Liver (tissue), 9 donors: Measurements from ENCODE around the gene ADGRD1. TPM values are rescaled to one million over a fixed set of nuclear protein-coding genes. Genes with fewer than 3 reads are reported as not detected.

Experiments used
- DNase-seq: peaks from one replicate; pipeline ENCODE4 v3.0.0-alpha.2; 2017; ENCODE audit warnings: low spot score
- H3K27ac ChIP-seq, 2 donors: one replicate each; pipeline ENCODE4 v1.7.0; 2013; ENCODE audit warnings: inconsistent platforms in 2 of 2, low read length in 2 of 2, control low read depth in 1 of 2, low read depth in 1 of 2, mild to moderate bottlenecking in 1 of 2
- H3K27me3 ChIP-seq, 4 donors: one replicate each; pipeline versions ENCODE4 v1.6.1 to v1.7.0; 2013; ENCODE audit warnings: low read length in 3 of 4, inconsistent platforms in 1 of 4, mild to moderate bottlenecking in 1 of 4, moderate library complexity in 1 of 4; ENCODE audit not compliant: control insufficient read depth in 4 of 4, insufficient read depth in 4 of 4
- H3K36me3 ChIP-seq, 4 donors: one replicate each; pipeline versions ENCODE4 v1.6.1 to v1.7.0; 2013; ENCODE audit warnings: low read length in 3 of 4, mild to moderate bottlenecking in 3 of 4, low read depth in 1 of 4, moderate library complexity in 1 of 4; ENCODE audit not compliant: control insufficient read depth in 4 of 4, insufficient read depth in 3 of 4
- H3K4me1 ChIP-seq, 4 donors: one replicate each; pipeline versions ENCODE4 v1.6.1 to v1.7.0; 2013; ENCODE audit warnings: low read length in 3 of 4, mild to moderate bottlenecking in 3 of 4, moderate library complexity in 1 of 4; ENCODE audit not compliant: control insufficient read depth in 4 of 4, insufficient read depth in 4 of 4
- H3K4me3 ChIP-seq, 3 donors: one replicate each; pipeline versions ENCODE4 v1.6.1 to v1.7.0; 2013; ENCODE audit warnings: low read length in 3 of 3, control low read depth in 1 of 3, low read depth in 1 of 3, mild to moderate bottlenecking in 1 of 3
- H3K9ac ChIP-seq, 2 donors: one replicate each; pipeline ENCODE4 v1.7.0; 2013; ENCODE audit warnings: low read length in 2 of 2, mild to moderate bottlenecking in 2 of 2, moderate library complexity in 2 of 2, control low read depth in 1 of 2, low read depth in 1 of 2
- H3K9me3 ChIP-seq, 4 donors: one replicate each; pipeline versions ENCODE4 v1.6.1 to v1.7.0; 2013; ENCODE audit warnings: low read length in 3 of 4; ENCODE audit not compliant: control insufficient read depth in 4 of 4
- ATF3 ChIP-seq: IDR thresholded peaks from 2 replicates; pipeline ENCODE4 v1.6.1; 2016; ENCODE audit warnings: antibody characterized with exemption
- CTCF ChIP-seq: fragments of 150-350 bp; IDR thresholded peaks from 2 replicates; pipeline ENCODE4 v1.5.1; 2017; ENCODE audit warnings: improper control_type of control experiment, low read depth, low read length; ENCODE audit not compliant: missing input control
- EGR1 ChIP-seq, 2 donors: IDR thresholded peaks; 2 replicates each; pipeline ENCODE4 v1.6.1; 2016 to 2018; ENCODE audit warnings: antibody characterized with exemption in 2 of 2, low read depth in 2 of 2
- FOXA1 ChIP-seq: IDR thresholded peaks from 2 replicates; pipeline ENCODE4 v1.6.1; 2016; ENCODE audit warnings: antibody characterized with exemption
- FOXA2 ChIP-seq: IDR thresholded peaks from 2 replicates; pipeline ENCODE4 v1.6.1; 2016; ENCODE audit warnings: antibody characterized with exemption
- GABPA ChIP-seq, 2 donors: IDR thresholded peaks in 1 of 2; conservative IDR thresholded peaks in 1 of 2; 2 replicates each; pipeline ENCODE4 v1.6.1; 2016; ENCODE audit warnings: antibody characterized with exemption in 2 of 2, mild to moderate bottlenecking in 1 of 2, moderate library complexity in 1 of 2
- HNF4A ChIP-seq, 2 donors: conservative IDR thresholded peaks; 2 replicates each; pipeline ENCODE4 v1.6.1; 2016; ENCODE audit warnings: antibody characterized with exemption in 2 of 2, mild to moderate bottlenecking in 2 of 2
- HNF4G ChIP-seq: IDR thresholded peaks from 2 replicates; pipeline ENCODE4 v1.6.1; 2016; ENCODE audit warnings: antibody characterized with exemption
- JUND ChIP-seq, 2 donors: IDR thresholded peaks; 2 replicates each; pipeline ENCODE4 v1.6.1; 2016; ENCODE audit warnings: antibody characterized with exemption in 2 of 2
- MAX ChIP-seq: IDR thresholded peaks from 2 replicates; pipeline ENCODE4 v1.6.1; 2016; ENCODE audit warnings: antibody characterized with exemption
- NR2F2 ChIP-seq: IDR thresholded peaks from 2 replicates; pipeline ENCODE4 v1.6.1; 2016; ENCODE audit warnings: antibody characterized with exemption
- RAD21 ChIP-seq, 2 donors: IDR thresholded peaks; 2 replicates each; pipeline ENCODE4 v1.6.1; 2016; ENCODE audit warnings: antibody characterized with exemption in 2 of 2, mild to moderate bottlenecking in 2 of 2
- REST ChIP-seq: IDR thresholded peaks from 2 replicates; pipeline ENCODE4 v1.6.1; 2016; ENCODE audit warnings: antibody characterized with exemption, mild to moderate bottlenecking
- RXRA ChIP-seq, 2 donors: IDR thresholded peaks; 2 replicates each; pipeline ENCODE4 v1.6.1; 2017 to 2018; ENCODE audit warnings: antibody characterized with exemption in 2 of 2, mild to moderate bottlenecking in 1 of 2
- SP1 ChIP-seq: IDR thresholded peaks from 2 replicates; pipeline ENCODE4 v1.6.1; 2018; ENCODE audit warnings: antibody characterized with exemption, mild to moderate bottlenecking
- TAF1 ChIP-seq: conservative IDR thresholded peaks from 2 replicates; pipeline ENCODE4 v1.6.1; 2016; ENCODE audit warnings: antibody characterized with exemption, mild to moderate bottlenecking
- YY1 ChIP-seq: IDR thresholded peaks from 2 replicates; pipeline ENCODE4 v1.6.1; 2016; ENCODE audit warnings: antibody characterized with exemption, mild to moderate bottlenecking
- WGBS: extraction: QIAGEN DNeasy Blood & Tissue Kit; methylation state at CpG from one replicate; pipeline ENCODE4 v1.1.7; 2013; 5-methylcytosine and 5-hydroxymethylcytosine counted together
- polyA plus RNA-seq, 2 donors: library from polyadenylated mRNA; stranded (reverse) in 1 of 2; unstranded in 1 of 2; fragments of 200-250 nt in 1 of 2; fragments of >200 nt in 1 of 2; fragmentation: Nextera tagmentation in 1 of 2; extraction: Ambion mirVana in 1 of 2; gene quantifications; one replicate each; pipeline versions ENCODE4 v1.2.1 to v1.2.3, GENCODE V29; 2013 to 2015
- total RNA-seq, 2 donors: library from RNA; depleted of rRNA; stranded (reverse); fragments of >200 nt; gene quantifications; one replicate each; pipeline ENCODE4 v1.2.3, GENCODE V29; 2014
- donor health status: healthy.
- donor health status: healthy.
- donor health status: healthy.
- donor health status: healthy.
- donor health status: healthy.

Gene ADGRD1
- total and polyA plus RNA-seq, 4 donors = 2.7 to 7.1 (median 4.6) TPM

- Histone ChIP-seq H3K9me3 (no peaks in the 10 kb centered on the region), H3K27me3 (peaks cover 0 to 3% (median 0%) of the 10 kb centered on the region in 4 donors), H3K9ac (no peak overlapping the region), H3K36me3 (no peaks in the 10 kb centered on the region), H3K4me3 (no peak overlapping the region), H3K27ac (no peak overlapping the region), H3K4me1 (no peaks in the 10 kb centered on the region)
- 44% methylated on average over 3 of the region's 3 CpGs for WGBS
- TF ChIP-seq CTCF (no peak), FOXA2 (no peak), HNF4A (conservative IDR thresholded peaks at IDR 0.05) (no peak), YY1 (no peak), RXRA (IDR thresholded peaks at IDR 0.05) (no peak), TAF1 (no peak), FOXA1 (no peak), EGR1 (IDR thresholded peaks at IDR 0.05; ENCODE audit: low read depth in 2 of 2) (no peak), RAD21 (IDR thresholded peaks at IDR 0.05) (no peak), HNF4G (no peak), MAX (no peak), NR2F2 (no peak), SP1 (no peak), ATF3 (no peak), REST (no peak), JUND (IDR thresholded peaks at IDR 0.05) (no peak)
- no peak for DNase-seq
Measured at GRCh38 chr12:131159660-131160059, 206.0 kb downstream of the ADGRD1 start.

- H3K36me3 ChIP-seq = no peaks in the 10 kb centered on the region
- H3K9ac ChIP-seq = no peak overlapping the region
- H3K4me1 ChIP-seq = no peaks in the 10 kb centered on the region
- WGBS = 89% methylated on average over 3 of the region's 3 CpGs
- no peak overlapping the region for H3K27ac ChIP-seq
- no peak for TF ChIP-seq MAX
- no peak for TF ChIP-seq GABPA (IDR thresholded peaks at IDR 0.05 in 1 of 2, conservative IDR thresholded peaks at IDR 0.05 in 1 of 2)
- no peak for TF ChIP-seq ATF3
- no peak for DNase-seq
- H3K9me3 ChIP-seq = no peaks in the 10 kb centered on the region
- no peak overlapping the region for H3K4me3 ChIP-seq
- H3K27me3 ChIP-seq = peaks cover 0 to 7% (median 0%) of the 10 kb centered on the region in 4 donors
Measured at GRCh38 chr12:131162113-131162512, 208.4 kb downstream of the ADGRD1 start.
